ENCODE data around the gene ALMS1. TPM values are rescaled to one million over a fixed set of nuclear protein-coding genes. Genes with fewer than 3 reads are reported as not detected.

Gene ALMS1
- total RNA-seq, 3 donors from 2014 or later (not counting 1 experiment from before 2014, with no cell fraction given) = 22.9 to 33.8 (median 26.9) TPM

- Histone ChIP-seq H3K9me3 (ENCODE audit: control insufficient read depth, insufficient read depth, low read length) (no peaks in the 10 kb centered on the region), H3K36me3 (ENCODE audit: control insufficient read depth, insufficient read depth, low read length) (no peaks in the 10 kb centered on the region), H3K4me3 (ENCODE audit: low read length) (no peak overlapping the region), H3K27me3 (ENCODE audit: control insufficient read depth, insufficient read depth, low read length) (no peaks in the 10 kb centered on the region), H3K27ac (ENCODE audit: low read length) (no peak overlapping the region), H3K4me1 (ENCODE audit: control insufficient read depth, insufficient read depth, low read length) (no peaks in the 10 kb centered on the region)
- ATAC-seq (no peak), DNase-seq (no peak)
- Mint-ChIP-seq H3K36me3 (no peaks in the 10 kb centered on the region), H3K9me3 (no peaks in the 10 kb centered on the region), H3K4me1 (no peaks in the 10 kb centered on the region), H3K27ac (no peak overlapping the region), H3K27me3 (ENCODE audit: low read depth in 2 of 2) (peaks cover 8 to 9% of the 10 kb centered on the region in 2 donors), H3K4me3 (no peak overlapping the region)
- WGBS (ENCODE audit: insufficient coverage) = 100% methylated on average over 2 of the region's 3 CpGs
- no peak for TF ChIP-seq CTCF (IDR thresholded peaks at IDR 0.05)
- intact Hi-C loops (cut with micrococcal nuclease) = no loop called here
Observed at GRCh38 chr2:73356097-73356496, 29.5 kb upstream of the ALMS1 start.

GRCh38 chr2:73359915-73360697 is 25.5 kb upstream of the ALMS1 start:
- no peak overlapping the region for H3K4me3 Mint-ChIP-seq
- intact Hi-C loops (cut with micrococcal nuclease) = no loop called here

GRCh38 chr2:73366060-73366459 is 19.6 kb upstream of the ALMS1 start:
- H3K9me3 ChIP-seq (ENCODE audit: control insufficient read depth, insufficient read depth, low read length) = no peaks in the 10 kb centered on the region
- H3K4me3 Mint-ChIP-seq = no peak overlapping the region
- WGBS (ENCODE audit: insufficient coverage) = 93% methylated on average over 1 of the region's 1 CpG
- no peak overlapping the region for H3K27ac ChIP-seq (ENCODE audit: low read length)
- peaks cover 15 to 53% of the 10 kb centered on the region in 2 donors for H3K27me3 Mint-ChIP-seq (ENCODE audit: low read depth in 2 of 2)
- DNase-seq (no peak), ATAC-seq (no peak)
- H3K36me3 ChIP-seq (ENCODE audit: control insufficient read depth, insufficient read depth, low read length) = no peaks in the 10 kb centered on the region
- TF ChIP-seq CTCF (IDR thresholded peaks at IDR 0.05) = no peak
- H3K4me3 ChIP-seq (ENCODE audit: low read length) = no peak overlapping the region
- no peak overlapping the region for H3K27ac Mint-ChIP-seq
- H3K9me3 Mint-ChIP-seq = no peaks in the 10 kb centered on the region
- peaks cover 4% of the 10 kb centered on the region for H3K27me3 ChIP-seq (ENCODE audit: control insufficient read depth, insufficient read depth, low read length)
- no peaks in the 10 kb centered on the region for H3K4me1 Mint-ChIP-seq
- no peaks in the 10 kb centered on the region for H3K4me1 ChIP-seq (ENCODE audit: control insufficient read depth, insufficient read depth, low read length)
- intact Hi-C loops (cut with micrococcal nuclease) = no loop called here
- no peaks in the 10 kb centered on the region for H3K36me3 Mint-ChIP-seq

More at GRCh38 chr2:73359915-73360697, 25.5 kb upstream of the ALMS1 start:
- no peaks in the 10 kb centered on the region for H3K36me3 Mint-ChIP-seq
- H3K4me1 Mint-ChIP-seq = no peaks in the 10 kb centered on the region
- H3K36me3 ChIP-seq (ENCODE audit: control insufficient read depth, insufficient read depth, low read length) = no peaks in the 10 kb centered on the region
- TF ChIP-seq CTCF (IDR thresholded peaks at IDR 0.05) = no peak
- H3K9me3 Mint-ChIP-seq = no peaks in the 10 kb centered on the region
- no peaks in the 10 kb centered on the region for H3K9me3 ChIP-seq (ENCODE audit: control insufficient read depth, insufficient read depth, low read length)
- H3K27me3 ChIP-seq (ENCODE audit: control insufficient read depth, insufficient read depth, low read length) = peaks cover 4% of the 10 kb centered on the region
- ATAC-seq (no peak), DNase-seq (no peak)
- H3K4me1 ChIP-seq (ENCODE audit: control insufficient read depth, insufficient read depth, low read length) = no peaks in the 10 kb centered on the region
- no CpG with 5 or more reads among the region's 2 CpGs for WGBS (ENCODE audit: insufficient coverage)
- no peak overlapping the region for H3K4me3 ChIP-seq (ENCODE audit: low read length)
- peaks cover 14 to 30% of the 10 kb centered on the region in 2 donors for H3K27me3 Mint-ChIP-seq (ENCODE audit: low read depth in 2 of 2)
- no peak overlapping the region for H3K27ac ChIP-seq (ENCODE audit: low read length)
- H3K27ac Mint-ChIP-seq = no peak overlapping the region

- intact Hi-C loops (cut with micrococcal nuclease) = no loop called here
- DNase-seq (no peak), ATAC-seq (no peak)
- no peak for TF ChIP-seq CTCF (IDR thresholded peaks at IDR 0.05)
- Histone ChIP-seq H3K27me3 (ENCODE audit: control insufficient read depth, insufficient read depth, low read length) (peaks cover 4% of the 10 kb centered on the region), H3K27ac (ENCODE audit: low read length) (no peak overlapping the region), H3K36me3 (ENCODE audit: control insufficient read depth, insufficient read depth, low read length) (no peaks in the 10 kb centered on the region), H3K4me1 (ENCODE audit: control insufficient read depth, insufficient read depth, low read length) (no peaks in the 10 kb centered on the region), H3K4me3 (ENCODE audit: low read length) (no peak overlapping the region), H3K9me3 (ENCODE audit: control insufficient read depth, insufficient read depth, low read length) (no peaks in the 10 kb centered on the region)
- Mint-ChIP-seq H3K27ac (no peak overlapping the region), H3K4me3 (no peak overlapping the region), H3K4me1 (no peaks in the 10 kb centered on the region), H3K36me3 (no peaks in the 10 kb centered on the region), H3K27me3 (ENCODE audit: low read depth in 2 of 2) (peaks cover 18 to 39% of the 10 kb centered on the region in 2 donors), H3K9me3 (no peaks in the 10 kb centered on the region)
- WGBS (ENCODE audit: insufficient coverage) = 75% methylated on average over 2 of the region's 2 CpGs
Observed at GRCh38 chr2:73368781-73369180, 16.9 kb upstream of the ALMS1 start.
